ENCODE data around the gene ST3GAL3.

ST3GAL3 gene

GRCh38 chr1:43783671-43784205 lies 76.4 kb downstream of the ST3GAL3 start:
- DNase-seq: no peak

GRCh38 chr1:43786201-43786958 lies 79.0 kb downstream of the ST3GAL3 start:
- DNase-seq: no peak

GRCh38 chr1:43786960-43787359 lies 79.6 kb downstream of the ST3GAL3 start:
- no peak for DNase-seq

GRCh38 chr1:43789604-43790550 lies 82.5 kb downstream of the ST3GAL3 start:
- no peak for DNase-seq

GRCh38 chr1:43791243-43791642 lies 83.9 kb downstream of the ST3GAL3 start:
- DNase-seq: no peak

GRCh38 chr1:43796111-43796581 lies 88.8 kb downstream of the ST3GAL3 start:
- peak in 10 of 56 donors; percentile 1 to 36 (median 10) for DNase-seq

GRCh38 chr1:43797891-43798290 lies 90.6 kb downstream of the ST3GAL3 start:
- DNase-seq: no peak

GRCh38 chr1:43799656-43800635 lies 92.6 kb downstream of the ST3GAL3 start:
- DNase-seq: no peak

- DNase-seq: no peak
These were observed 93.4 kb downstream of the ST3GAL3 start for GRCh38 chr1:43800771-43801170.

GRCh38 chr1:43801203-43801602 lies 93.9 kb downstream of the ST3GAL3 start:
- no peak for DNase-seq

GRCh38 chr1:43802356-43802980 lies 95.1 kb downstream of the ST3GAL3 start:
- DNase-seq: no peak

- no peak for DNase-seq
These were observed 95.8 kb downstream of the ST3GAL3 start for GRCh38 chr1:43803105-43803504.

GRCh38 chr1:43803646-43804045 lies 96.3 kb downstream of the ST3GAL3 start:
- no peak for DNase-seq

GRCh38 chr1:43804569-43804968 lies 97.2 kb downstream of the ST3GAL3 start:
- no peak for DNase-seq

- no peak for DNase-seq
These were observed 98.0 kb downstream of the ST3GAL3 start for GRCh38 chr1:43805340-43805739.

GRCh38 chr1:43806183-43806582 lies 98.8 kb downstream of the ST3GAL3 start:
- DNase-seq: no peak

GRCh38 chr1:43809097-43809673 lies 101.8 kb downstream of the ST3GAL3 start:
- DNase-seq: no peak

GRCh38 chr1:43812579-43812978 lies 105.2 kb downstream of the ST3GAL3 start:
- DNase-seq: no peak

- no peak for DNase-seq
These were observed 107.1 kb downstream of the ST3GAL3 start for GRCh38 chr1:43814401-43814800.

Measured in nucleus accumbens (tissue), 56 donors.